Measurements from ENCODE around the gene ARL15.

ARL15 gene

GRCh38 chr5:54242297-54242696 is 68.1 kb downstream of the ARL15 start:
- DNase-seq: no peak

DNA sequence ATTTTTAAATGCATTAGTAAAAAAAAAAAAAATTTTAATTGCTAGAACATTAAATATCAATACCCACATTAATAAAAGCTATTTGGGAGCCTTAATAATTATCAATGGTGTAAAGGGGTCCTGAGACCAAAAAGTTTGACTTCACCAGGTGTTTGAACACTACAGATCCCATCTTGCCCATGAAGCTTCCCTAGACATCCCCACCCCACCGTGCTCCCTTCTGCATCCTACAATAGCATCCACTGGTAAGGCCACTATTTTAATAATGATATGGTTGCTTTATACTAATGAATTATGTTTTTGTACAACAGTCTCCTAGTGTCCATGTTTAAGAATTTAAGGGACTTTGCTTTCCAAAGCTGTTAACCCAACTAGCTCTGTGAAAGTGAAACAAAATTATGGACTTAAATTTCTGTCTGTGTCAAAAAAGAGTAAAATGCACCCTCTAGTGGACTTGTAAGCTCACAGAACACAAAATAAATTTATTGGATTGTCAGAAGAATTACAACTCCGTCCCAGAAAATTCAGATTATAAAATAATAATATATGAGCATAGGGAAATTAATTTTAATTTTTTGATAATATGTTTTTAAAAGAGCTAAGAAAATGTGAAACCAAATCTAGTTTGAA is 76.0 kb downstream of the ARL15 start:
- no peak for DNase-seq

- no peak for DNase-seq
Measured at GRCh38 chr5:54230936-54231685, 79.3 kb downstream of the ARL15 start.

DNA sequence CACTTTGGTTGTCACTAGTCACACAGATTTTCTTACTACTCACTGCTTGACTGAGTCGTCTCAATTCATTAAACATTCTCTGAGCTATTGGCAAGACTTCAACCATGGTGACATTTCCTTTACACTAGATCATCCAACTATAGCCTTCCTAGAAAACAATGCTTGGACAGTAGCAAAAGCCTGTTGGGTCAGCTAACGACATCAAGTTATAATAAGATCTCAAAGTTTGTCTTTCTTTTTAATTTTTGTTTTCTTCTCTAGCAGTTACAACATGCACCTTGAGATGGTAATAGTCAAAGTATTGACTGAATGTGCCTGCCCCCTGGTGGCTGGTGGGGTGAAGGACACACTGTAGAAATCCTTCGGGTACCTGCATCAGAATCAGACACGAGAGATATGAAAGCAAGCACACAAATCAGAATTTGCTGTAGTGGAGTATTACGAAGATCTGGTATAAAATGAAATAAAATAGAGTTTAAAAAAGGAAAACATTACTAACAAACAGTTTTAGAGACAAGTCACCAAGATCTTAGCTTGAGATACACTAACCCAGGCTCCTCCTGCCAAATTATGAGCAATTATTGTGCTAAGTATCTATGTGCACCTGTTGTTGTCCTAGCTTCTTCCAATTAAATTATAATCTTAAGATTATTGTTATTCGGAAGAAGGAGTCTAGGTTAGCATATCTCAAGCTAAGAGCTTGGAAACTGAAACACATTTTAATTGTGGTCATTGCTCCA is 81.2 kb downstream of the ARL15 start:
- peak in 1 of 2 experiments; percentile 4 for DNase-seq

- DNase-seq: no peak
Measured at GRCh38 chr5:54227759-54228158, 82.6 kb downstream of the ARL15 start.

DNA sequence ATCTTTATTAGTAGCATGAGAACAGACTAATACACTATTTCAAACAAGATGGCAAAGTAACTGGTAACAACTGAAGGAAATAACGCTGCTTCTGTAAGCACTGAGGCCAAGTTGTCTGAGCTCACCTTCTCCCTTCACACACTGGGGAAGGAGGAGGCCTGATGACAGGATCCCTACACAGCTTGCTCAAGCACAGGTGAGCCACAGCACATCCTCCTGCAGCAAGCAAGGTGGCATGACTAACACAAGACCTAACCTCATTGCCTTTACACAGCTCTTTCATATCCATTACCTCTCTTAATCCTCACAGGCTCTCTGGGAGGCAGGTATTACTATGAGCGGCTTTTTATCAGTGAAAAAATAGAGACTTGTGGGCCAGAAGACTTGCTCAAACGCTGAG is 83.3 kb downstream of the ARL15 start:
- no peak for DNase-seq

DNA sequence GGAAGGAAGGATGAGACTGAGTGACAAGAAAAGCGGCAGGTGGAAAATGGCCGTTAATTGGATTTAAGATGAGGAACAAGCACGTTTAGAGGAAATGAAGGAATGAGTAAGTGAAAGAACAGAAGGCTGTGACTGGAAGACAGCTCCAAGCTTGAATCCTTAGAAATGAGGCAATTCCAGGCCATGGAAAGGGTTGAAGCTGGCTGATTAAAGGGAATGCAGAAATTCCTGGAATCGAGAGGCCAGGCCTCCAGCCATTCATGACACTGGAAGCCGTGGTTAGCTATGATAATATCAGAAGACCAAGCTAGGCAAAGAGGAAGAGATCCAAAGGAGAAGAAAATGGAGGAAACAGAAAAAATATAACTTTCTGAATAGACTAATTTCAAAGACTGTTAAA is 84.2 kb downstream of the ARL15 start:
- DNase-seq: no peak

DNA sequence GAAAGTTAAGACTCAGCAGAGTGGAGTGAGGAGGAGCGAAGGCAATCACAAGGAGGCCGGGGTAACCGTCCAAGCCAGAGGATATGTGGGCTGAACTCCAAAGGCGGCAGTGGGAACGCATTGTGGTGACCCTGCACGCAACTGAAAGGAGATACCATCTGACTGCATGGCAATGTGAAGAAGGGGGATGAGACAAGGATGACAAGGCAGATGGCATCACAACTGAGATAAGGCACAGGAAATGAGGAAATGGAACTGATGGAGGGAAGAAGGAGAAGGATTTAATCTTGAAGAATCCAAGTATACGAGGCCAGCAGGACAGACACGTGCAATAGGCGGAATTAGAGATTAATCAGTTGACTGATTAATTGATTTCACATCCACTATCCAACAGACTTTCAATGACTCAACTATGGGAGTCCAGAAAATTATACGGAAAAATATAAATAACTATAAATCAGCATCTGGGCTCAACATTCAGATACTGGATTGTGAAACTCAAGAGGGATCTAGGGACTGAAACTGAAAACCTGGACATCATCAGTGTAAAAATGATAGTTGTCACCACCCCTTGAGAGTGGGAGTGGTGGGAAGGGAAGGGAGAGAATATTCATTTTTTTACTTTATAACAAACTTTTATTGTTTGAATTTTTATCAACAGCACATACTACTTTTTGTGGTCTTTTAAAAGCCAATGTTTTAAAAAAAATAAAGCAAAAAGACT is 86.1 kb downstream of the ARL15 start:
- DNase-seq: no peak

GRCh38 chr5:54222336-54222735 is 88.0 kb downstream of the ARL15 start:
- DNase-seq: no peak

DNA sequence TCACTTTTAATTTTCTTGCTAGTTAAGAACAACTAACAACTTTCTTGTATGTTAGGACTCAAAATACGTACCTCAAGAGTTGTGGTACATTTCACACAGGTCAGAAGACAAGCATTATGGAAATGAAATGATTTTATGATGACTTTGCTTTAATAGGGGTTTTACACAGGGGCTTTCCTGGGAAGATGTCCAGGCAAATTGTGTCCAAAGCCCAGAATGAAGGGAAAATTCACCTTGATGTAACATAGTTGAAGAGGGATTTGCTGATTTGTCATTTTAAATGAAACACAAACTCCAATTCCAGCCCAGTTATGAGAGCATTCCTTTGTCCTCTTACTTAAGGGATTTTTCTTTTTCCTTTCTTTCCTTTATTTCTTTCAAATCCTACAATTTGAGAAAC is 89.2 kb downstream of the ARL15 start:
- DNase-seq: no peak

GRCh38 chr5:54220230-54221040 is 89.9 kb downstream of the ARL15 start:
- DNase-seq: no peak

DNA sequence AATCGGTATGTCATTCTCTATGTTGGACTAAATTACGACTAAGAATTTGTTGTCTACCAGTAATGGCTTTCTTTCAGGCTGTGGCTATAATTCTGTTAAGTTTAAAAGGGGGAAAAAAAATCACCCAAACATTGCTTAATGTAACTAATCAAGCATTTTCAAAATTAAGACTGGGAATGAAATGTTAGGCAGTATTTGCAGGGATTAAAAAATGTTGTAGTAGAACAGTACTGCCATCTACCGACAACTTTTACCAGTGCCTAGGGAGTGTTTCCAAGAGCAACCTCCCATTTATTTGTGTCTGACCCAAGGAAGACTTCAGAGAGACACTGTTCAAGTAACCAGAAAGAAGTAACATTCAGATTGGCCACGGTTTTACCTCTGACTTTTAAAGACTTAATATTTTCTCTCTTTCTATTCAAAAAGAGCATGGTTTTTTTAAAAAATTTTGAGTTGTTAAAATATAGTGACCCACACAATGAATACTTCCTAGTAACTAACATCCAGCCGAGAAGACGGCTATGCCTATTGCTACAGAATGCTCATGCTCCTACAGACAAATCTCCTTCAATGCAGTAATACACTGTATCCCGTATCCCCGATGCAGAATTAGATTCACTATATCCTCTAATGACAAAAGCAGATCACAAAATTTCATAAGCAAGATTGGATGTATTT is 92.4 kb downstream of the ARL15 start:
- DNase-seq: peak in 1 of 2 experiments; percentile 43

DNA sequence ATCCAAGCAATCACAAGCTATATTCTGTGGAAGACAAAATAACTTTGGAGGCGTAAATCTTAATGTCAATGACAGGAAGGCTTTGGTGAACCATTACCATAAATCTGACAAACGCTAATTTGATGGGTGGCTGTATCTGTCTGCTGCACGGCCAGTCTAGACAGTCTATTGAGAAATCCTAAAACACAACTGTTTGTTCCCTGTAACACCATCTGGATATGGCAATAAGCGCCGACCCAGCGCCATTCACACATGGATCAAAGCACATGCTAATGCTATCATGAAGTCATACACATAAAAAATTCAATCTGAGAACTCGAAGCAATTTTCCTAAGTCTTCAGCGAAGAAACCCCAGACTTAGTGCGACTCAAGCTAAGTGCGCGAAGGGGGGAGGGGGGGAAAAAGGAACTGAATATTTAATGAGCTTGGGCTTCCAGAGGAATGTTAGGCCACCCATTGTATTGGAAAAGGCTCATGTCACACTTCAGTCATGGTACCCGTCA is 95.1 kb downstream of the ARL15 start:
- no peak for DNase-seq

GRCh38 chr5:54214722-54215121 is 95.7 kb downstream of the ARL15 start:
- no peak for DNase-seq

- no peak for DNase-seq
Measured at GRCh38 chr5:54212331-54212730, 98.0 kb downstream of the ARL15 start.

GRCh38 chr5:54211912-54212311 is 98.5 kb downstream of the ARL15 start:
- DNase-seq: no peak

GRCh38 chr5:54207566-54207965 is 102.8 kb downstream of the ARL15 start:
- no peak for DNase-seq

DNA sequence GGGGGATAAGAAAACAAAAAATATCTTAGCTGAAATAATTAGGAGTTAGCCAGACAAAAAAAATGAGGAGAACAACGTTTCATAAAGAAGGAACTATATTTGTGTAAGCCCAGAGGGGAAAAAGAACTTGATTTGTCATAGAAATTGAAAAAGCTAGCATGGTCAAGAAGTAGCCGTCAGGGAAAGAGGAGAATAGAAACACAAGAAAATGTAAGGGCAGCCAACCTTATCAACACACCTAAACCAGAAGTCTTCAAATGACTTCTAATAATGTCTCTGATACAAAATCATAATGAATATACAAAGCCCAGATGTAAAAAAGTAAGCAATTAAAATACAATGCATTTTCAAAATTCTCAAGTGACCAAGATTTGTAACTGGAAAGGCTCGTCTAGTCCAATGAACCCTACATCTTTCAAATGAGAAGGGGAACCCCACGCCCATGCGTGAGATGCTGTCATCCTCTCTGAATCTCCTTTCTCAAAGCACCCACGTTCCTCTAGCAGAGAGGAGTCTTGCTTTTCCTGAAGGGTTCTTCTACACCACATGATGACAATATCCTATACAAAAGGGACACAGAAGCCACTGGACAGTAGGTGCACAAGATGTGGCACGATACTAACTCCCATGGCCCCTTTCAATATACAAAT is 103.7 kb downstream of the ARL15 start:
- no peak for DNase-seq

DNA sequence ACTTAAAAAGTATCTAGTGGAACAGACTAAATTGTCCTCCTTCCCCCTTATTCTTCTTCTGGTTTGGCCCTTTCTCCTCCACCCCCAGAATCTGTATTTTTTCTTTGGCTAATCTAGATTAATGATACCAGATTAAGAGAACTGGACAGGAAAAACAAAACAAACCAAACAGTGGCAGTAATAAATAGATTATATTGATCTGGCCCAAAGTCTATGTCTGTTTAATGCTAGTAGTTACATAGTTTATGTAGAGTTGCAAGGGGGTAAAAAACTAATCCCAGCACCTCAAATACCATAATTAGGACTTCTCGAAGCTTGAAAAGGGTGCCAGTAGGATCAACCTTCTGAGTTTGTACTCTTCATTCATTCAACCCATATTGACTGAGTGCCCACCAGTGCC is 104.5 kb downstream of the ARL15 start:
- no peak for DNase-seq

DNA sequence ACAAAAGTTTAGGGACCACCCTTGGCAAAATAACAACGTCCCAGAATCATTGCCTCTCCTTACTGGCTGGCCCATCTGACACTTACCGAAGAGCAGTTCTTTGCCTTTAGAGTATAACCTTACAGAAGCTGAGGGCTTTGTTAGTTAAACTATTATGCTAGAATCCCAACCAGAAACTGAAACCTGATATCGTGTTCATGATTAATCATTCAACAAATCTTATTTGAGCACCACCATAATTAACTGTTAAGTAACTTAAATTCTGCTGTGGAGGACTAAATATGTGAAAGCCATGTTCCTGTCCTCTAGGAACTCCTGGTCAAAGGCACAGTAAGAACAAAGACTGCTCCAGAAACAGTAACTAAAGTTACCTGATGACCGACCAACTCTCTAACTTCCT is 104.9 kb downstream of the ARL15 start:
- DNase-seq: no peak

DNA sequence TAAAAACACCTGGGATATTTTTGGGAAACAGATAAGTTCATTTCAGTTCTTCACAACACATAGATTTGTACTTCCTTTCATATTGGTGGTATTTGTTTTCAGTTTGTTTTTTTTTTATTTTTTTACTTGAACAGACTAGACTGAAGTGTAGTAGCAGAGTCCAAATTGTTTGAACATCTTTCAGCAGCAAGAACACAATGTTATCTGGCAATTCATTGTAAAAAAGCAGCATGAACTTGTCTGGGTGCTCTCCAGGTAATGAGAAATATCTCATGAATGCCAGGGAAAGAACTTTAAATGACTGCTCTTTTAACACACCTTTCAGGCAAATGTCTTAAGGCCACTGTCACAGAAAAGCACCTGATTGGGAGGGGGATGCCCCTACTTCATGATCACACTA is 113.4 kb downstream of the ARL15 start:
- no peak for DNase-seq

Measured in cerebellar nuclear complex (tissue), 1 donor.